Measurements from ENCODE around the gene ZNF800.

ZNF800 gene

DNA sequence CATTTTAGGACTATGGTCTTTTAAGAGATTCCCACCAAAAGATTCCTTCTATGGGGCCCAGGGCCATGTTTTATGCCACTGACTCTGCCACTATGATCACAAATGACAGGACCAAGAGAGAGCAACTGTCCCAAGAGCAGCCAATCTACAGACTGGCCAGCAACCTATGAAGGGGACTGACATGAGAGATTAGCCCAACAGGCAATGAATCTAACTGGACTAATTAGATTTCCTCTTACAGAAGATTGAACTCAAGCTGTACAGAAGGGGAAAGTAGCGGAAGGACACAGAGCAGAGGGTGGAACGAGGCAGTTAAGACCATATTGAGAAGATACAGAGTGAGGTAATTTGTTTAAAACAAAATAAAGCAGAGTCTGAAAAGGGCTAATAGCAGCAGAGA lies 25.8 kb downstream of the ZNF800 start:
- H3K9ac ChIP-seq (ENCODE audit: low read length): no peak overlapping the region
- H4K20me1 ChIP-seq (ENCODE audit: insufficient read depth, low read length): no peaks in the 10 kb centered on the region
- H3K9me2 ChIP-seq (replicated peaks; ENCODE audit: insufficient read depth, low read length): no peaks in the 10 kb centered on the region
- TF ChIP-seq EZH2phosphoT487 (IDR thresholded peaks at IDR 0.05; ENCODE audit: low read length) (no peak), EZH2 (optimal IDR thresholded peaks at IDR 0.05; ENCODE audit: low read depth, low read length) (no peak)
- TF ChIP-seq, protein P1, sequence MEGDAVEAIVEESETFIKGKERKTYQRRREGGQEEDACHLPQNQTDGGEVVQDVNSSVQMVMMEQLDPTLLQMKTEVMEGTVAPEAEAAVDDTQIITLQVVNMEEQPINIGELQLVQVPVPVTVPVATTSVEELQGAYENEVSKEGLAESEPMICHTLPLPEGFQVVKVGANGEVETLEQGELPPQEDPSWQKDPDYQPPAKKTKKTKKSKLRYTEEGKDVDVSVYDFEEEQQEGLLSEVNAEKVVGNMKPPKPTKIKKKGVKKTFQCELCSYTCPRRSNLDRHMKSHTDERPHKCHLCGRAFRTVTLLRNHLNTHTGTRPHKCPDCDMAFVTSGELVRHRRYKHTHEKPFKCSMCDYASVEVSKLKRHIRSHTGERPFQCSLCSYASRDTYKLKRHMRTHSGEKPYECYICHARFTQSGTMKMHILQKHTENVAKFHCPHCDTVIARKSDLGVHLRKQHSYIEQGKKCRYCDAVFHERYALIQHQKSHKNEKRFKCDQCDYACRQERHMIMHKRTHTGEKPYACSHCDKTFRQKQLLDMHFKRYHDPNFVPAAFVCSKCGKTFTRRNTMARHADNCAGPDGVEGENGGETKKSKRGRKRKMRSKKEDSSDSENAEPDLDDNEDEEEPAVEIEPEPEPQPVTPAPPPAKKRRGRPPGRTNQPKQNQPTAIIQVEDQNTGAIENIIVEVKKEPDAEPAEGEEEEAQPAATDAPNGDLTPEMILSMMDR (IDR thresholded peaks at IDR 0.05; ENCODE audit: low read length): no peak
- H3K4me2 ChIP-seq (ENCODE audit: low read depth, low read length): no peak overlapping the region
- no peaks in the 10 kb centered on the region for H3F3A ChIP-seq (ENCODE audit: insufficient read depth, low read length)
- H3K27me3 ChIP-seq (replicated peaks; ENCODE audit: insufficient read depth, low read length): no peaks in the 10 kb centered on the region
- no peaks in the 10 kb centered on the region for H3K4me1 ChIP-seq (ENCODE audit: low read length)
- no peak overlapping the region for H3K27ac ChIP-seq (ENCODE audit: low read length)
- DNase-seq: no peak
- H2AFZ ChIP-seq (ENCODE audit: low read length): no peak overlapping the region
- no peak overlapping the region for H3K4me3 ChIP-seq (ENCODE audit: low read length)
- H3K9me3 ChIP-seq (replicated peaks; ENCODE audit: insufficient read depth, low read length): no peaks in the 10 kb centered on the region
- peaks cover 6% of the 10 kb centered on the region for H3K36me3 ChIP-seq (replicated peaks; ENCODE audit: insufficient read depth, low read length)
- H3K79me2 ChIP-seq (ENCODE audit: low read length): peaks cover 46% of the 10 kb centered on the region

DNA sequence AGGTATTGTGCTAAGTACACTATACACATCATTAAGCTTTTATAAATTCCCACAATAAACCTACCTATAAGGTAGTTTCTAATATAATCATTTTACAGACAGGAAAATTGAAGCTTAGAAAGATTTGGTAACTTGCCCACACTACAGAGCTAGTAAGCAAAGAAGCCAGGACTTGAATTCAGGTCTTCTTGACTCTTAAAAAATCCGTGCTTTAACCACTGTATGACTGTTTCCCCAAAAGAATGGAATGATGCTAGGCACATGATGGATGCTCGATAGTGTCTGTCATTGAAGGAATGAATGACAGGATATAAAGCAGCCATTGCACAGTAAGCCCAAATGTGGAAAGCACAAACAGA lies 26.6 kb downstream of the ZNF800 start:
- Histone ChIP-seq H2AFZ (ENCODE audit: low read length) (no peak overlapping the region), H3K9me3 (replicated peaks; ENCODE audit: insufficient read depth, low read length) (no peaks in the 10 kb centered on the region), H3K9me2 (replicated peaks; ENCODE audit: insufficient read depth, low read length) (no peaks in the 10 kb centered on the region), H4K20me1 (ENCODE audit: insufficient read depth, low read length) (no peaks in the 10 kb centered on the region), H3F3A (ENCODE audit: insufficient read depth, low read length) (no peaks in the 10 kb centered on the region), H3K4me3 (ENCODE audit: low read length) (no peak overlapping the region), H3K4me1 (ENCODE audit: low read length) (no peaks in the 10 kb centered on the region), H3K27ac (ENCODE audit: low read length) (no peak overlapping the region), H3K4me2 (ENCODE audit: low read depth, low read length) (no peak overlapping the region), H3K9ac (ENCODE audit: low read length) (no peak overlapping the region), H3K27me3 (replicated peaks; ENCODE audit: insufficient read depth, low read length) (no peaks in the 10 kb centered on the region), H3K36me3 (replicated peaks; ENCODE audit: insufficient read depth, low read length) (no peaks in the 10 kb centered on the region; the same call in 1 of the 2 replicates), H3K79me2 (ENCODE audit: low read length) (peaks cover 42% of the 10 kb centered on the region)
- DNase-seq: no peak
- TF ChIP-seq EZH2phosphoT487 (IDR thresholded peaks at IDR 0.05; ENCODE audit: low read length): no peak
- TF ChIP-seq, protein P1 (IDR thresholded peaks at IDR 0.05; ENCODE audit: low read length): no peak
- no peak for TF ChIP-seq EZH2 (optimal IDR thresholded peaks at IDR 0.05; ENCODE audit: low read depth, low read length)

DNA sequence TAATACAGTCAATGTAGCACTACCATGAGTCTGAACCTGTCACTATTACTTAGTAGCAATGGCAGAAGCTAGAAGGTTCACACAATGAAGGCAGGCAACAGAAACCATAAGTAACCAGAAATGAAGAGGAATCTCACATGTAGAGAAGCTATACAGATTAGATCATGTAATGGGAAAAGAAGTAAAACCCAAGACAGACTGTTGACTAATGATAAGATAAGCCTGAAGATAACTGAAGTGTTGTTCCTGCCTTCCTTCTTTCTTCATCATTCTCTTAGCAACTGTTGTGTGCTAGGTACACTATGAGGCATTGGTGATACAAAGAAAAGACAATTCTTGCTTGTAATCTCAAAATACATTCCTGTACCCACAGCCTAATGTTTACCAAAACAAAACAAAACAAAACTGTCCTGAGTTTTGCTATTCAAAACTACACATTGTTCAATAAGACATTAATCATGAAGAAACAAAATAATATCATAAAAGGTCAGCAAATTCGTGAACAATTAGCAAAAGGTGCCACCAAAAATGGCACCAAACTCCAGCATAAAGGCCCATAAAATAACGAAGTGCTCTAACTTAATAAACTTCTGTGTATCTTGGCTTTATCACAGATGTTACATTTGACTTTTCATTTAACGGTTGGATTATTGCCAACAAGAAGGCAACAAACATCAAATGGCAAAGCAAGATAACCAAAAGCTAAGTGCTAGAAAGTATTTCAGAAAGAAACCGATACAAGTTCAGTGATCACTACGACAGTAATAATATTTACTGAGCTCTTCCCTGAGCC lies 27.1 kb downstream of the ZNF800 start:
- Histone ChIP-seq H3K4me3 (ENCODE audit: low read length) (no peak overlapping the region), H3K9ac (ENCODE audit: low read length) (no peak overlapping the region), H2AFZ (ENCODE audit: low read length) (no peak overlapping the region), H3K27ac (ENCODE audit: low read length) (no peak overlapping the region), H3K79me2 (ENCODE audit: low read length) (peaks cover 42% of the 10 kb centered on the region), H3K9me2 (replicated peaks; ENCODE audit: insufficient read depth, low read length) (no peaks in the 10 kb centered on the region), H4K20me1 (ENCODE audit: insufficient read depth, low read length) (no peaks in the 10 kb centered on the region), H3K36me3 (replicated peaks; ENCODE audit: insufficient read depth, low read length) (no peaks in the 10 kb centered on the region; the same call in 1 of the 2 replicates), H3K27me3 (replicated peaks; ENCODE audit: insufficient read depth, low read length) (no peaks in the 10 kb centered on the region), H3K4me2 (ENCODE audit: low read depth, low read length) (no peak overlapping the region), H3K4me1 (ENCODE audit: low read length) (no peaks in the 10 kb centered on the region), H3F3A (ENCODE audit: insufficient read depth, low read length) (no peaks in the 10 kb centered on the region), H3K9me3 (replicated peaks; ENCODE audit: insufficient read depth, low read length) (no peaks in the 10 kb centered on the region)
- no peak for DNase-seq
- TF ChIP-seq EZH2 (optimal IDR thresholded peaks at IDR 0.05; ENCODE audit: low read depth, low read length): no peak
- no peak for TF ChIP-seq EZH2phosphoT487 (IDR thresholded peaks at IDR 0.05; ENCODE audit: low read length)
- TF ChIP-seq, protein P1 (IDR thresholded peaks at IDR 0.05; ENCODE audit: low read length): no peak
